ENCODE data around the gene ABCD4.
"Not testable (repeated sequence)": the region's sequence is repeated elsewhere in the genome, so short reads cannot be mapped to it uniquely, and the experiment has no call there.

ABCD4 gene

GRCh38 chr14:74302152-74302628 lies 544 bp downstream of the ABCD4 start:
- peak; percentile 75 for DNase-seq (ENCODE audit: low spot score)

GRCh38 chr14:74301594-74302151 lies 1.1 kb downstream of the ABCD4 start:
- DNase-seq (ENCODE audit: low spot score): no peak

- DNase-seq (ENCODE audit: low spot score): no peak
Observed at GRCh38 chr14:74299061-74299545, 3.6 kb downstream of the ABCD4 start.

GRCh38 chr14:74297986-74298385 lies 4.7 kb downstream of the ABCD4 start:
- DNase-seq (ENCODE audit: low spot score): no peak

GRCh38 chr14:74296037-74296467 lies 6.7 kb downstream of the ABCD4 start:
- DNase-seq (ENCODE audit: low spot score): no peak

GRCh38 chr14:74293606-74294005 lies 9.1 kb downstream of the ABCD4 start:
- no peak for DNase-seq (ENCODE audit: low spot score)

- no peak for DNase-seq (ENCODE audit: low spot score)
Observed at GRCh38 chr14:74292061-74292460, 10.7 kb downstream of the ABCD4 start.

GRCh38 chr14:74290415-74290814 lies 12.3 kb downstream of the ABCD4 start:
- peak; percentile 51 for DNase-seq (ENCODE audit: low spot score)

- DNase-seq (ENCODE audit: low spot score): no peak
Observed at GRCh38 chr14:74289801-74290200, 12.9 kb downstream of the ABCD4 start.

GRCh38 chr14:74286736-74287135 lies 16.0 kb downstream of the ABCD4 start:
- no peak for DNase-seq (ENCODE audit: low spot score)

GRCh38 chr14:74281069-74281468 lies 21.7 kb downstream of the ABCD4 start:
- no peak for DNase-seq (ENCODE audit: low spot score)

GRCh38 chr14:74278080-74278479 lies 24.7 kb downstream of the ABCD4 start:
- no peak for DNase-seq (ENCODE audit: low spot score)

GRCh38 chr14:74275241-74275841 lies 27.4 kb downstream of the ABCD4 start:
- DNase-seq (ENCODE audit: low spot score): no peak

- DNase-seq (ENCODE audit: low spot score): no peak
Observed at GRCh38 chr14:74271365-74271764, 31.4 kb downstream of the ABCD4 start.

- not testable (repeated sequence) for DNase-seq (ENCODE audit: low spot score)
Observed at GRCh38 chr14:74270382-74271177, 32.2 kb downstream of the ABCD4 start.

GRCh38 chr14:74267588-74267987 lies 35.1 kb downstream of the ABCD4 start:
- no peak for DNase-seq (ENCODE audit: low spot score)

GRCh38 chr14:74265301-74265965 lies 37.3 kb downstream of the ABCD4 start:
- no peak for DNase-seq (ENCODE audit: low spot score)

- DNase-seq (ENCODE audit: low spot score): no peak
Observed at GRCh38 chr14:74263921-74264320, 38.8 kb downstream of the ABCD4 start.

GRCh38 chr14:74263181-74263580 lies 39.6 kb downstream of the ABCD4 start:
- no peak for DNase-seq (ENCODE audit: low spot score)

- DNase-seq (ENCODE audit: low spot score): no peak
Observed at GRCh38 chr14:74262076-74262475, 40.7 kb downstream of the ABCD4 start.

GRCh38 chr14:74261288-74261687 lies 41.4 kb downstream of the ABCD4 start:
- DNase-seq (ENCODE audit: low spot score): no peak

- no peak for DNase-seq (ENCODE audit: low spot score)
Observed at GRCh38 chr14:74260525-74261233, 42.1 kb downstream of the ABCD4 start.

Measured in NAMALWA (cell line).